GM21717 (cell line): ENCODE measurements around the gene GOLGA6D.
"Not testable (repeated sequence)": the region's sequence is repeated elsewhere in the genome, so short reads cannot be mapped to it uniquely, and the experiment has no call there.

Experiments used
- ATAC-seq: cut with Tn5 transposase; IDR thresholded peaks from one replicate; pipeline ENCODE4 v1.9.1; 2021; ENCODE audit warnings: mild to moderate bottlenecking, moderate library complexity; ENCODE audit not compliant: unreplicated experiment

The GOLGA6D gene, protein sequence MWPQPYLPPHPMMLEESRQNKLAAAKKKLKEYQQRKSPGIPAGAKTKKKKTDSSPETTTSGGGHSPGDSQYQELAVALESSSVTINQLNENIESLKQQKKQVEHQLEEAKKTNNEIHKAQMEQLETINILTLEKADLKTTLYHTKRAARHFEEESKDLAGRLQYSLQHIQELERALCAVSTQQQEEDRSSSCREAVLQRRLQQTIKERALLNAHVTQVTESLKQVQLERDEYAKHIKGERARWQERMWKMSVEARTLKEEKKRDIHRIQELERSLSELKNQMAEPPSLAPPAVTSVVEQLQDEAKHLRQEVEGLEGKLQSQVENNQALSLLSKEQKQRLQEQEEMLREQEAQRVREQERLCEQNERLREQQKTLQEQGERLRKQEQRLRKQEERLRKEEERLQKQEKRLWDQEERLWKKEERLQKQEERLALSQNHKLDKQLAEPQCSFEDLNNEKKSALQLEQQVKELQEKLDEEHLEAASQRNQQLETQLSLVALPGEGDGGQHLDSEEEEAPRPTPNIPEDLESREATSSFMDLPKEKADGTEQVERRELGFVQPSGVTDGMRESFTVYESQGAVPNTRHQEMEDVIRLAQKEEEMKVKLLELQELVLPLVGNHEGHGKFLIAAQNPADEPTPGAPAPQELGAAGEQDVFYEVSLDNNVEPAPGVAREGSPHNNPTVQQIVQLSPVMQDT

DNA sequence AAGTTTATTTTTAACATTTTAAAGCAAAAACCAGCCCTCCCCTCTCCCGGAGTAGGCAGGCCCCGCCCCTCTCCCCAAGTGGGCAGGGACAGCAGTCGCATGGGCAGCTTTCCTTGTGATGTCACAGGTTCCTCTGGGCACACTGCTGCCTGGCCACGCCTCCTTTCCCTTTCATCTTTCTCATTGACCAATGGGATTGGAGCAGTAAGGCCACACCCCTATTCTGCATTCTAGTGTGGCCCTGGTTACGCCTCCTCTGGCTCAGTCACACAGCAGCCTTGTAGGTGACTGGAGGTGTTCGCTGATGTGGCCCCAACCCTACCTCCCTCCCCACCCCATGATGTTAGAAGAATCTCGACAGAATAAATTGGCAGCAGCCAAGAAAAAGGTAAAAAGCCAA, at the start of gene GOLGA6D:
Gene GOLGA6D, plus strand, starts transcription at position 264 of the 400 bp plus-strand sequence. Its CDS starts 41 bp downstream, at position 305.
- ATAC-seq, result not testable (repeated sequence)

DNA sequence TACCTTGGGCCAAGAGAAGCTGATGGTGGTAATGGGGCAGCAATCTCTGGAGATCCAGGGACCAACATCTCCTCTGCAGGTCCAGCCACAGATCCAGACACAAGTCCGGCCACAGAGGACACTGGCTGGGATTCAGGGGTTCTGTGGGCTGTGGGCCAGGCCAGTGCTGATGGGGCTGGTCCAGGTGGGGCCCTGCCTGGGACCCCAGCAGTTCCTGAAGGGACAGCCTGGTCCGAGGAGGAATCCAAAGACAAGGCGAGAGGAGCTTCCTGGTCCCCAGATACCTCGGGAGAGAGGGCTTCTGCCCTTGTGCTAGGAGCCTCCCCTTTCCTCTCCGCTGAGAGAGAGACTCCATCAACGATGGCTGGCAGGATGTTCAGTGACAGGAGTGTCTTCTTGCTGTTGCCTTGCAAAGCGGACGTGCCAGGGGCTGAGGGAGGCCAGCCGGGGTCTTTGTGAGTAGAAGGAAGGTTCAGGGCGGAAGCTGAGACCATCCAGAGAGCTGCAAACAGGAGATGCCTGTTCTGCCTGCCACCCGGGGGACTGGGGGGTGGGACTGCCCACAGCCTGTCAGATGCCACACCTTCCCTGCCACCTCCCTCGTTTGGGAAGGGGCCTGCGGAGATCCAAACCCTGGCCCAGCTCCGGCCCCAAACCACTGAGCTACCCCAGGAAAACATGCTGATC, 49.0 kb upstream of the GOLGA6D start:
- ATAC-seq, result no peak

DNA sequence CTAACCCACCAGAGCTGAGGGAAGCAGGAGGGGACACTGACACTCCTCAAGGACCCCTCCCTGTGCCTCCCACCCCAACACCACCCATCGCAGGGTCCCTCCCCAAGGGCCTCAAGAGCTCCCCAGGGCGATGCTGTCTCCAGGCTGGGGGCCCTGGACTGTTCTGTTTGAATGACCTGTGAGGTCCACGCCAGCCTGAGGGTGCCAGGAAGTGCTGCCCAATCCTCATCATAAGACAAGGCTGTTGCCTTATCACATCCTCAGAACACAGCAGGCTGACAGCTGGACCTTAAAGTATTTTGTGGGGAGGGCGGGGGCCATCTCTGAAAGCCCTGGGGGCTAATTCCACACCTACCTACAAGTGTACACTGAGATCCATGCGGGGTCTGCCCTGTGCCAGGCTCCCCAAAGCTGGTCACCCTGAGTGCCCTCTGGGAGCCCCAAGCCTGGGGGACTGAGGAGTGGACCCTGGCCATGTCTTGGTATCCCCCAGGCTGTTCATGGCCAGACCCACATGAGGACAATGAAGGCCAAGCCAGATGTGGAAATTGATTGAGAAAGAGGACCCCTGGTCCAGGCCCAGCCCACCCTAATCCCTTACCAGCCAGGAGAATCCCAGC, 48.3 kb upstream of the GOLGA6D start:
- ATAC-seq, result no peak

DNA sequence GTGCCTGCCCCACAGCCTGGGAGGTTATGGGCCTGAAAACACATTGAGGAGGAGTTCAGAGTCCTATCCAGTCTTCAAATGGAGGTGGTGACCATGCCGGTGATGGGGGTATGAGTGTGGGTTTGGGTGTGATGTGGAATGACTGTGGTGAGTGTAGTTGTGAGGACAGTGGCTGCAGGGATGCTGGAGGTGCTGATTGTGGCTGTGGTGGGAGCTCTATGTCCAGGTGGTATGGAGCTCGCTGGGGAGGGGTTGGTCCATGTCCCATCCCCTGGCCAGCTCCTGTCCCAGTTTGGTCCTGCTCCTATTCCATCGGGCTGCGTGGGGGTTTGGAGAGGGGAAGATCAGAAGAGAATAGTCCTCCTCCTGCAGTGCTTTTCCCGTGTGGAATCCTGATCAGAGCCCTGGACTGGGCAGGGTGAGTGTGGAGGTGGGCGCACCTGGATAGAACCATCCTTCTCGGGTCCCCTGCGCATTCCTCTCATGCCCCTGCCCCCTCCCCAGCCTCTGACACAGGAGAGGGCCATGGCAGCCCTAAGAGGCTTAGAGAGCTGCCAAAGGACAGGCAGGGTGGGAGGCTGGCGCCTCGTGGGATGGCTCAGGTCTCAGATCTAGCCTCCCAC, 47.5 kb upstream of the GOLGA6D start:
- no peak for ATAC-seq

DNA sequence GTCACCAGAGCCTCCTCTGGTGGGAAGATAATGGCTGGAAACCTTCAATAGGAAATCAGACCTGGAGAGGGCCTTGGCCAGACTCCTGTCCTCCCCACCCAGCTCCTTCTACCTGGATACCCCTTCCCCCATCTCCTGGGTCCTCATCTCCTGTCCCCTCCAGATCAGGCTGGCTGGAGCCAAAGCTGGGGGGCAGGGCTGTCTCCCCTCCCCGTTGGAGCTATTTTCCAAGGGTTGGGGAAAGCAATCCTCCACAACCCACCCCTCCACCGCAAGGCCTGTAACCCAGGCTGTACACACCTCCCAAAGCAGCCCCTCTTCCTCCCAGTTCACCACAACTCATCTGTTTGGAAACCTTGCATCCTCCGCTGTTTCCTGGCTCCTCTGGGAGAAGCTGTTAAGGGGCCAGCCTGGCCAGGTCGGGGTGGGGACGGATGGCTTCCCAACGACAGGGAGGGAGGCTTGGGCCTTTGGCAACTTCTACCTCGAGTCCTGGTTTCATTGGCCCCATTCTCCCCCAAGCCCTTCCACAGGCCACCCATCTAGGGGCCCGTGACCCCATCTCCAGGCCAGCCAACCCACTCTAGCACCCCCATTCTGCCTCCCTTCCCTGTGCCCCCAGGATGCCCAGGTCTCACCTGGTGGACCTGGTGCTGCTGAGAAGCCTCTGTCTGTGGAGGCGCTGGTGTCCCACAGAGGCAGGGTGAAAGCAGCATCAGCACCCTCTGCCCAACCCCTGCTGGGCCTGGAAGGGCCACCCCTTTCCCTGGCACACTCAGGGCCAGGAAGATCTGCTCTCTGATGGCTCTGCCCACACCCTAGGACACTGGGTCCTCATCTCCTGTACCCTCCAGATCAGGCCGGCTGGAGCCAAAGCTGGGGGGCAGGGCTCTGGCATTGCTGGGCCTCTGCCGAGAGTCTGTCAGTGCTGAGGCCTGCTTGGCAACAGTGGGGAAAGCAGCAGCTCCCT, 46.6 kb upstream of the GOLGA6D start:
- ATAC-seq, result no peak

DNA sequence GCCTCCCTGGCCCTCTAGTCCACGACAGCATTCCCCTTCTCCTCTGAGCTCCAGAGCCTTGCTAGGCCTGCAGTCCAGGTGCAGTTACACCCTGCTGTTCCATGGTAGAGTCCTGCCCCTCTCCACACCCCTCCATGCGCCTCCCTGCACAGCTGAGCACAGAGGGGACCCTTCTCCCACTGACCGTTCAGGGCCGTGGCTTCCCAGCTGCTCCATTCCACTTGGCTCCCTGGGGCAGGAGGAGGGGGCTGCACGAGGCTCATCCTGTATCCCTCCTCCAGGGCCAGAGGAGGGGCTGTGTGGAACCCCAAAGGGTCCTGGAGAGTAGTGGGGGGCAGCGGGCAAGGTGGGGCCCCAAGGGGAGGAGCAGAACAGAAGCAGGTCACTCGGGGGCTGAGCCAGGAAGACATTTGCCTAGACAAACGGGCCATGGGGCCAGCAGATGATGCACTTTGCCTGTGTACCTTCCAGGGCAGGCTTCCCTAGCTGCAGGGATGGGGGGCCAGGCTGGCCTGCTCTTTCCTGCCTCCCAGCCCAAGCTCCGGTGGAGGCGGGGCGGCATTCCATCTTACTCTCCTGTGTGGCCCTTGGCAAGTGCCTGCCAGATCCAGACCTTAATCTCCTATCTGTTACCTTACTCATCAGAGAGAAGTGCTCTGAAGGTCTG, 45.2 kb upstream of the GOLGA6D start:
- no peak for ATAC-seq

DNA sequence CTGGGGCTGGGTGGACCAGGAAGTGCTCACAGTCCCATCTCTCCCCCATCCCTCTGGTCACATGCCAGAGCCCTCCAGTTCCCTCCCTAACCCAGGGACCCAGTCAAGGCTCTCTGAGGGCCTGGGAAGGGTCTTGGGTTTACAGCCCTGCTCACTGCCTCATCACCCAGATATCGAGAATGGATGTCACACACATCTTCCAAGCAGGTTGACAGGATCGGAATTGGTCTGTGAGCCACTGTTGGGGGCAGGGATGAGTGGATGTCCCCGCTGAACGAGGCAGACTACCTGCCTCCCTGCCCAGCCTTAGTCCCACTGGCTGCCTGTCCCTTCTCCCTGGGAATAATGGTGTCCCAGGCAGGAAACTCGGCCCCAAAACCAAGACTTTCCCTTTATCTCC, 44.5 kb upstream of the GOLGA6D start:
- no peak for ATAC-seq

DNA sequence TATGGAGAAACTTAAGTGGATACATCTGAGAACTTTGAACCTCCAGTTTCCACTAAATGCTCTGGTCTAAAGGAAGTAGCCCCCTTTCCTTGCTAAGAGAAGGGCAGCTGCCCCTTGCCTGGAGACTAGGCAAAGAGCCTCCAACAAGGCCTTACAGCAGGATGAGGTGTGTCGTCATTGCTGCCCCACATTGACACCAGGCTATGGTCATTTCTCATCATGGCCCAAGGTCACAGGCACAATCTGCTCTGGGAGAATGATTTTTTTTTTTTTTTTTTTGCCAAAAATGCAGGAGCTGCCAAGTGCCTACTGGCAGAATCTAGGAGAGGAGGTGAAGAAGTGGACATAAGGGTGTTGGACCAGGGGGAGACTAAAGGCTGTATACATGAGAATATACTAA, 36.9 kb upstream of the GOLGA6D start:
- ATAC-seq, result not testable (repeated sequence)

DNA sequence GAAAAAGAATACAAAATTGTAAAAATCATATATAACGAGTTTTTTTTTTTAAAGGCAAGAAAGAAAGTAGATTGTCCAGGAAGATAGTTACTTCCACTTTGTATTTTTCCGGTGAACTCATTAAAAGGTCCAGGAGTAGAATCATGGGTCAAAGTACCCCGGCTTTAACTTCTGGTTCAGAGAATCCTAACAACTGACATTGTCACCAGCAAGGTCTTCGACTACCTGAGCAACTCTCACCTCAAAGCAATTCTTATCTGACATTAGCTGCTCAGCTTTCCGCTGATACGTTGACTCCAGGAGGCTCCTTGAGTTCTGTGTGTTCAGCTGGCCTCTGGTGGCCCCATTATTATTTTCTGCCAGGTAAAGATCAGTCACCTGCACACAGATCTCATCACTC, 33.6 kb upstream of the GOLGA6D start:
- not testable (repeated sequence) for ATAC-seq

DNA sequence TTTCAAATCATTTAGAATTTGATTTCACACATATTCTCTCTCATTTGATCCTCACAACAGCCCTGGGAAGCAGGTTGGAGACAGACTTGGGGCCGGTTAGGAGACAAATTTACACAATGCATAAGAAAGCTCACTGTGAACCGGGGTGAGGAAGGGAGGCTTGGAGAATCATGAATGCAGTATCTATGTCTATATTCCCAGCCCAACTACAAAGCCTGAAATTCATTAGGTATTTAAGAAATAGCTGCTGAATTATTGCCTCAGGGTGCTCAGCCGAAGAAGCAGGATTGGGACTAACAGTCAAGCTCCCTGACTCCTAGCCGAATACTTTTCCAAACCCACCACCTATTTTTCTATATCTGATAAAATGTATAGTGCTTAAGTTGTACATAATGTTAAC, 32.9 kb upstream of the GOLGA6D start:
- ATAC-seq, result no peak

DNA sequence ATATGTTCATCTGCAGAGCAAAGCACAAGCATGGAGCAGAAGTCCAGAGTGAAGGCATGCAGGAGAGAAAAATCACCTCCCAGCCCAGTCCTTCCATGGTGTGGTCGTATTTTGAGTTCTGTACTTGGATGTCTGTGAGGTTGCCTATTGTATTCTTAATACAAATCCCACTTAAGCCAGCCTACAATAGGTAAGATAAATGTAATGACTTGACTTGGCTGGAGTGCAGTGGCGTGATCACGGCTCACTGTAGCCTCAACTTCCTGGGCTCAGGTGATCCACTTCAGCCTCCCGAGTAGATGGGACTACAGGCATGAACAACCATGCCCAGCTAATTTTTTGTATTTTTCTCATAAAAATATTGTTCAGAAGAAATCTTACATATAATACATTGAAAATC, 31.3 kb upstream of the GOLGA6D start:
- ATAC-seq, result not testable (repeated sequence)

DNA sequence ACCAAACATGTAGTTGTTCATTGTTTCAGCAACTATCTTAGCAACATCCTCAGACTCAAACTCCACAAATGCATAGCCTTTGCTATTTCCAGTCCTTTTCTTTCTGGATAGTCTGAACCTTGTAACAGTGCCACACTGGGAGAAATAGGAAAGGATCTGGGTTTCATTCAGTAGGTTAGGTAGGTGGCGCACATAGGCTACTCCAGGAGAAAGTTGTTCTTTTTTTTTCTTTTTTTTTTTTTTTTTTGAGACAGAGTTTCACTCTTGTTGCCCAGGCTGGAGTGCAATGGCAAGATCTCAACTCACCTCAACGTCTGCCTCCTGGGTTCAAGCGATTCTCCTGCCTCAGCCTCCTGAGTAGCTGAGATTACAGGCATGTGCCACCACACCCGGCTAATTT, 30.4 kb upstream of the GOLGA6D start:
- ATAC-seq, result not testable (repeated sequence)

DNA sequence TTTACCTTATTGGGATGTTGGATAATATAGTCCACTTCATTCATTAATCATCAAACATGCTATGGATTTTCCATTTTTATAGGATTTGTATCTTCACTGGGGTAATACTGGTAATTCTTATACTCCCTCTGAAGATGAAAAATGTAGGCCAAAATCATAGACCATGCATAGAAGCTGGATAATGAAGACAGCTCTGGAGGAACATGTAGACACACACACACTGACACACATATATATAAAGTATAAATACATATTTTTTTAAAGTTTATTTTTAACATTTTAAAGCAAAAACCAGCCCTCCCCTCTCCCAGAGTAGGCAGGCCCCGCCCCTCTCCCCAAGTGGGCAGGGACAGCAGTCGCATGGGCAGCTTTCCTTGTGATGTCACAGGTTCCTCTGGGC, 24.6 kb upstream of the GOLGA6D start, which contains the start of gene GOLGA6C:
Gene GOLGA6C, plus strand, starts transcription at position 301 of the 400 bp plus-strand sequence. CDS start 265 bp downstream, outside the sequence.
- ATAC-seq, result not testable (repeated sequence)

DNA sequence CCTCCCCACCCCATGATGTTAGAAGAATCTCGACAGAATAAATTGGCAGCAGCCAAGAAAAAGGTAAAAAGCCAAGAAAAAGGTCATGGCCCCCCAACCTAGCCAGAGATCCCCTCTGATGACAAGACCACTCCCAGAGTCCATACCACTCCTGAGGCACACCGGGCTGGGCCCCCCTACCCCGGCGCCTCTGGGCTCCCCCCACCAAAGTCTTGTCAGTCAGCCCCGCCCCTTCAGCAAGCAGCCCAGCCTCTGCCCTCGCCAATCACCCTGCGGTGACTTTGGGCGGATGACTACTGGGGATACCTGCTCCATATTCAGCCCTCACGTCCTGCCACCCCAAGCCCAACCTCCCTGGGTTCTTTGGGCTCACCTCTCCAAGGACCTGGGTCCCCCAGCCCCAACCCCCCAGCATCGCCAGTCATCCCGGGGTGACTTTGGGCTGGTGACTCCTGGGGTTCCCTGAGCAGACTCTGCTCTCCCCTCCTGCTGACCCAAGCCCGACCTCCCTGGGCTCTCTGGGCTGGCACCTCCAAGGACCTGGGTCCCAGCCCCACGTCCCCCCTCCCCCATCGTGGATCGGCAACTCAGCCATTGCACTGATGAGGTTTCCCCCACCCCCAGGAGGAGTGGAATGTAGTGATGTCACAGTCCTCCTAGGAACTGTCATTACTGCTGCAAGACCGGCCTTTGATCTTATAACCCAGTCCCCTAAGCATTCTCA, 23.9 kb upstream of the GOLGA6D start:
- ATAC-seq, result not testable (repeated sequence)

DNA sequence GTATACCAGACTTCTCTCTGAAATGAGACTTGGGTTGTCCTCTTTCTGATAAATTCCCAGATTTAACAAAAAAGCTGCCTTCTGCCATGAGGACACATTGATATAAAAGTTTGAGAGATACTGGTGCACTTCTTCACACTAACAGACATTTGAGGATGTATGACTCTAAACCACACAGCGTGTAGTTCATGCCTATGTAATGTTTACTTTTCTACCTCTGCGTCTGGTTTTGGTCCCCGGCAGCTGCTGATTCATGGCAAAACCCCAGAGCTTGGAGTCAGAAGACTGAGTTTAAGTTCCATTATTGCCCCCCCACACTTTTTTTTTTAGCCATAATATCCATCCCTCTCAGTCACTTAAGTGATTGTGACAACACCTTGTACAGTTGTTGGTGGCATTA, 22.8 kb upstream of the GOLGA6D start:
- not testable (repeated sequence) for ATAC-seq

DNA sequence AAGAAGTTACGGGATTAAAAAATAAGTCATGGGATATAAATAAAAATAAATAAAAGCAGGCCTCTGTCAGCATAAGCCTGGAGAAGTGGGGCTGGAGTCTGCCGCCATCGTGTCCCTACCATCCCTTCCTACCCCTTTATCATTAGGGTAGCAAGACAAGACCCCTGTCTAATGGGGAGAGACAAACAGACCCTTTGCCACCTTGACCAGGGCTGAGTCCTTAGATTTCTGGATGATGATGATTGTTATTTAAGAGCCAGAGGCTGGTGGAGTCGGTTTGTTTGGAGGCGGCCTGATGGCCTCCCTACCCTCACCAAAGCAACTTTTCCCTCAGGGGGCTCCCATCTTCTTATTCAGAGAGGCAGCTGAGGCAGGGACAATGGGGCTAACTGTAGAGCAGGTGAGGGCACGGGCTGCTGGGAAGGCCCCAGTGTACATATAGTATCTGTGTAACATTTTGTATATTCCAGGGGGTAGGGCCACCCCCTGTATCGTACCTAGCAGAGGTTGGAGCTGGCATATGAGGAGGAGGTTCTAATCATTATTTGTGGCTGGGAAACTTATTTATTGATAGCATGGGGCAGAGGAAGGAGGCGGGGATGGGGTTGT, 8.8 kb upstream of the GOLGA6D start:
- not testable (repeated sequence) for ATAC-seq

DNA sequence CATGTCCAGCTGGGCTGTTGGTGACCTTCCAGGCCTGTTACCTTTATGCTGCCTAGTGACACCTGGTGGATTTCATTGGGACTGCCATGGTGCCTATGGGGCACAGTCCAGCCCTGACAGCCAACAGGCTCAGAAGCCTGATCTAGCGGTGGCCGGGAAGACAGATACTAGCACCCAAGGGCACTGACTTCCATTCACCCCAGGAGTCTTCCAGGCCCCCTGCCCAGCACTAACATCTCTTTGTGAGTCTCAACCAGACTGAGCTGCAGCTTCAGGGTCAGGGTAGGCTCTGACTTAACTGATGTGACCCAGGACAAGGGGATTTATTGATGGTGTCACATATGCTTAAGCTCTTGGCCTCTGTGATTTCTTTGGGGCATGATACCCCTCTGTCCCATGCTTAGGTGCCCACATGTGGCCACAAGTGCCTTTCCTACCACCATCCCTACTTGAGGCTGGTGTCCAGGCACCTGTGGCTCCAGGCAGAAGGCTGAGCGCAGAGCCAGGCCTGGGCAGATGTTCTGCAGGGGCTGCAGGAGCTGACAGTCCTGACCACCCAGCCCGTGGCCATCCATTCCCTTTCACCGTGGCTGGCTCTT, 8.0 kb upstream of the GOLGA6D start:
- not testable (repeated sequence) for ATAC-seq
